Rectal smooth muscle tissue (tissue), 1 donor: ENCODE results near the gene C1orf232.
A peak's percentile ranks its signal among the peaks of the same experiment; 100 is the strongest.

ENCODE experiments used
- H3K27ac ChIP-seq: one replicate; pipeline ENCODE4 v1.7.0; 2013; ENCODE audit warnings: low read depth, low read length, inconsistent platforms
- H3K27me3 ChIP-seq: one replicate; pipeline ENCODE4 v1.7.0; 2013; ENCODE audit warnings: low read length; ENCODE audit not compliant: control insufficient read depth, insufficient read depth
- H3K36me3 ChIP-seq: one replicate; pipeline ENCODE4 v1.7.0; 2013; ENCODE audit warnings: low read length; ENCODE audit not compliant: control insufficient read depth, insufficient read depth
- H3K4me1 ChIP-seq: one replicate; pipeline ENCODE4 v1.7.0; 2013; ENCODE audit warnings: low read length; ENCODE audit not compliant: control insufficient read depth, insufficient read depth
- H3K4me3 ChIP-seq: one replicate; pipeline ENCODE4 v1.7.0; 2013; ENCODE audit warnings: low read length
- H3K9ac ChIP-seq: one replicate; pipeline ENCODE4 v1.7.0; 2013; ENCODE audit warnings: low read length

The C1orf232 gene

GRCh38 chr1:26189751-26190275, 21.1 kb upstream of the C1orf232 start:
- no peaks in the 10 kb centered on the region for H3K36me3 ChIP-seq
- H3K27me3 ChIP-seq = no peaks in the 10 kb centered on the region
- H3K4me1 ChIP-seq = no peaks in the 10 kb centered on the region
- no peak overlapping the region for H3K4me3 ChIP-seq
- no peak overlapping the region for H3K27ac ChIP-seq
- H3K9ac ChIP-seq = no peak overlapping the region

- Histone ChIP-seq H3K36me3 (no peaks in the 10 kb centered on the region), H3K4me3 (no peak overlapping the region), H3K4me1 (no peaks in the 10 kb centered on the region), H3K27ac (no peak overlapping the region), H3K27me3 (no peaks in the 10 kb centered on the region), H3K9ac (no peak overlapping the region)
Measured at GRCh38 chr1:26189331-26189730, 20.6 kb upstream of the C1orf232 start.

GRCh38 chr1:26188477-26188876, 19.7 kb upstream of the C1orf232 start:
- no peak overlapping the region for H3K27ac ChIP-seq
- H3K36me3 ChIP-seq = no peaks in the 10 kb centered on the region
- H3K9ac ChIP-seq = no peak overlapping the region
- H3K4me1 ChIP-seq = no peaks in the 10 kb centered on the region
- no peak overlapping the region for H3K4me3 ChIP-seq
- H3K27me3 ChIP-seq = no peaks in the 10 kb centered on the region

GRCh38 chr1:26187882-26188281, 19.1 kb upstream of the C1orf232 start:
- Histone ChIP-seq H3K4me1 (no peaks in the 10 kb centered on the region), H3K4me3 (no peak overlapping the region), H3K9ac (no peak overlapping the region), H3K36me3 (no peaks in the 10 kb centered on the region), H3K27ac (no peak overlapping the region), H3K27me3 (no peaks in the 10 kb centered on the region)

DNA sequence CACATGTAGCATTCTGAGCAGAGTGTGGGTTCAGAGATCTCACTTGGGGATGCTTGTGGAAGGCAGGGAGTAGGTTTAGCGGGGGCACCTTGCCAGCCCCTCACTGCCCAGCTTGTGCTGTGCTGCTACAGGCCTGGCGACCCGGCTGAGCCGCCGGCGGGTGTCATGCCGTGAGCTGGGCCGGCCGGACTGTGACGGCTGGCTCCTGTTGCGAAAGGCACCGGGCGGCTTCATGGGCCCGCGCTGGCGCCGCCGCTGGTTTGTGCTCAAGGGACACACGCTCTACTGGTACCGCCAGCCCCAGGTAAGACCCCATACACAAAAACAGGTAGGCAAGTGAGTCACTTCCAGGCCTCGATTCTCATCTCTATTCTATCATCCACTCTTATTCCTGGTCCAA, 16.1 kb upstream of the C1orf232 start:
- H3K9ac ChIP-seq = no peak overlapping the region
- H3K27ac ChIP-seq = no peak overlapping the region
- no peaks in the 10 kb centered on the region for H3K4me1 ChIP-seq
- H3K27me3 ChIP-seq = no peaks in the 10 kb centered on the region
- H3K36me3 ChIP-seq = no peaks in the 10 kb centered on the region
- no peak overlapping the region for H3K4me3 ChIP-seq

DNA sequence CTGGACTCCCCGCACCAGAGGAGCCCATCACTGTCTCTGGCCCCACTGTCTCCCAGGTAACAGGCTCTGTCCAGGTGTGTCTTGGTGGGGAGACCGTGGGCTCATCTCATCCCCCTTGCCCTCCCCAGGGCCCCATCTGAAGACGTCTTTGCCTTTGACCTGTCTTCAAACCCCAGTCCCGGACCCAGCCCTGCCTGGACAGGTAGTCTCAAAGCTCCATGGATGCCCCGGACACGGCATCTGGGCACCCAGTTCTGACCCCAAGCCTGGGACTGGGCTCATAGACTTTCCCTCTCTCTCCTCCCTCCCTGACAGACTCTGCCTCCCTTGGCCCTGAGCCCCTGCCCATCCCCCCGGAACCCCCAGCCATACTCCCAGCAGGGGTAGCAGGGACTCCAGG, 15.3 kb upstream of the C1orf232 start:
- Histone ChIP-seq H3K9ac (no peak overlapping the region), H3K36me3 (no peaks in the 10 kb centered on the region), H3K4me1 (no peaks in the 10 kb centered on the region), H3K4me3 (no peak overlapping the region), H3K27ac (no peak overlapping the region), H3K27me3 (no peaks in the 10 kb centered on the region)

- no peak overlapping the region for H3K4me3 ChIP-seq
- no peaks in the 10 kb centered on the region for H3K4me1 ChIP-seq
- H3K9ac ChIP-seq = no peak overlapping the region
- H3K27ac ChIP-seq = no peak overlapping the region
- no peaks in the 10 kb centered on the region for H3K27me3 ChIP-seq
- no peaks in the 10 kb centered on the region for H3K36me3 ChIP-seq
Measured at GRCh38 chr1:26182383-26182696, 13.6 kb upstream of the C1orf232 start.

- no peak overlapping the region for H3K27ac ChIP-seq
- no peak overlapping the region for H3K4me3 ChIP-seq
- H3K4me1 ChIP-seq = no peaks in the 10 kb centered on the region
- no peaks in the 10 kb centered on the region for H3K36me3 ChIP-seq
- no peak overlapping the region for H3K9ac ChIP-seq
- H3K27me3 ChIP-seq = no peaks in the 10 kb centered on the region
Measured at GRCh38 chr1:26181586-26182382, 13.0 kb upstream of the C1orf232 start.

- Histone ChIP-seq H3K36me3 (no peaks in the 10 kb centered on the region), H3K4me1 (no peaks in the 10 kb centered on the region), H3K27ac (no peak overlapping the region), H3K9ac (no peak overlapping the region), H3K4me3 (no peak overlapping the region), H3K27me3 (no peaks in the 10 kb centered on the region)
Measured at GRCh38 chr1:26180010-26180506, 11.3 kb upstream of the C1orf232 start.

GRCh38 chr1:26177182-26177684, 8.5 kb upstream of the C1orf232 start, which contains the start of gene CNKSR1:
CNKSR1 (plus strand) TSS chr1:26177491; CDS start chr1:26177548, 57 bp downstream.
- Histone ChIP-seq H3K9ac (no peak within 1 kb of the TSS), H3K36me3 (no peaks in the 10 kb centered on the region), H3K27me3 (no peaks in the 10 kb centered on the region), H3K4me1 (no peaks in the 10 kb centered on the region), H3K4me3 (peak within 1 kb of the TSS; percentile 43), H3K27ac (no peak within 1 kb of the TSS)

- Histone ChIP-seq H3K36me3 (no peaks in the 10 kb centered on the region), H3K27ac (no peak overlapping the region), H3K9ac (no peak overlapping the region), H3K4me1 (peaks cover 3% of the 10 kb centered on the region), H3K4me3 (no peak overlapping the region), H3K27me3 (no peaks in the 10 kb centered on the region)
Measured at GRCh38 chr1:26175346-26175745, 6.6 kb upstream of the C1orf232 start.

GRCh38 chr1:26171084-26172072, 2.6 kb upstream of the C1orf232 start, which contains the start of gene ZNF593OS:
ZNF593OS (minus strand) TSS chr1:26171832; CDS start chr1:26171661, 171 bp downstream.
- H3K9ac ChIP-seq = no peak within 1 kb of the TSS
- no peaks in the 10 kb centered on the region for H3K27me3 ChIP-seq
- H3K27ac ChIP-seq = no peak within 1 kb of the TSS
- peaks cover 5% of the 10 kb centered on the region for H3K4me1 ChIP-seq
- H3K4me3 ChIP-seq = peak within 1 kb of the TSS; percentile 76
- no peaks in the 10 kb centered on the region for H3K36me3 ChIP-seq
